Smooth muscle cell (in vitro differentiated cells): ENCODE measurements around the gene CERS1. TPM values are rescaled to one million over a fixed set of nuclear protein-coding genes. Genes with fewer than 3 reads are reported as not detected.

Experiments
- DNase-seq: peaks from one replicate; lab custom pipeline; 2025; ENCODE audit not compliant: unreplicated experiment; lab: John Stamatoyannopoulos, UW
- H2AFZ ChIP-seq: fragments of 200-600 bp; sonication (generic); 2 replicates; pipeline ENCODE4 v1.6.0; 2016; ENCODE audit warnings: antibody characterized with exemption, low read depth, mild to moderate bottlenecking
- H3F3A ChIP-seq: fragments of 200-600 bp; sonication (generic); 2 replicates; pipeline ENCODE4 v1.6.0; 2017; ENCODE audit warnings: antibody characterized with exemption, low read depth
- H3K27ac ChIP-seq: fragments of 200-600 bp; sonication (generic); 2 replicates; pipeline ENCODE4 v1.5.1; 2016; ENCODE audit warnings: low read depth, mild to moderate bottlenecking
- H3K27me3 ChIP-seq: fragments of 200-600 bp; sonication (generic); 2 replicates; pipeline ENCODE4 v1.6.1; 2016; ENCODE audit warnings: low read depth, mild to moderate bottlenecking
- H3K36me3 ChIP-seq: fragments of 200-600 bp; sonication (generic); 2 replicates; pipeline ENCODE4 v1.5.1; 2016; ENCODE audit warnings: low read depth
- H3K4me1 ChIP-seq: fragments of 200-600 bp; sonication (generic); 2 replicates; pipeline ENCODE4 v1.5.1; 2016; ENCODE audit warnings: low read depth
- H3K4me2 ChIP-seq: fragments of 200-600 bp; sonication (generic); 2 replicates; pipeline ENCODE4 v1.6.0; 2016; ENCODE audit warnings: mild to moderate bottlenecking
- H3K4me3 ChIP-seq: fragments of 200-600 bp; sonication (generic); 2 replicates; pipeline ENCODE4 v1.5.1; 2016; ENCODE audit warnings: mild to moderate bottlenecking
- H3K79me2 ChIP-seq: fragments of 200-600 bp; sonication (generic); 2 replicates; pipeline ENCODE4 v1.6.0; 2016; ENCODE audit warnings: low read depth, mild to moderate bottlenecking
- H3K9ac ChIP-seq: fragments of 200-600 bp; sonication (generic); 2 replicates; pipeline ENCODE4 v1.6.0; 2016; ENCODE audit warnings: low read depth
- H3K9me3 ChIP-seq: fragments of 200-600 bp; sonication (generic); replicated peaks from 2 replicates; pipeline ENCODE4 v1.5.1; 2016; ENCODE audit warnings: low read depth
- H4K20me1 ChIP-seq: fragments of 200-600 bp; sonication (generic); 2 replicates; pipeline ENCODE4 v1.6.0; 2016; ENCODE audit warnings: low read depth
- CTCF ChIP-seq: fragments of 200-600 bp; sonication (generic); IDR thresholded peaks from 2 replicates; pipeline ENCODE4 v1.5.1; 2017; ENCODE audit warnings: borderline replicate concordance, mild to moderate bottlenecking, antibody characterized with exemption; ENCODE audit not compliant: insufficient read depth, poor library complexity, severe bottlenecking
- WGBS: methylation state at CpG from one replicate; pipeline ENCODE4 v1.1.7; 2016; ENCODE audit warnings: low lambda C conversion rate; 5-methylcytosine and 5-hydroxymethylcytosine counted together
- polyA plus RNA-seq: library from polyadenylated mRNA; unstranded; fragments of >200 nt; fragmentation: Nextera tagmentation; extraction: Ambion mirVana; gene quantifications from 2 replicates; pipeline ENCODE4 v1.2.1, GENCODE V29; 2016
- total RNA-seq: library from RNA; depleted of rRNA; stranded (reverse); fragments of >200 nt; gene quantifications from 2 replicates; pipeline ENCODE4 v1.2.3, GENCODE V29; 2014

CERS1 gene
- total and polyA plus RNA-seq, 2 experiments from 2014 or later = 2.4 to 4.2 TPM

DNA sequence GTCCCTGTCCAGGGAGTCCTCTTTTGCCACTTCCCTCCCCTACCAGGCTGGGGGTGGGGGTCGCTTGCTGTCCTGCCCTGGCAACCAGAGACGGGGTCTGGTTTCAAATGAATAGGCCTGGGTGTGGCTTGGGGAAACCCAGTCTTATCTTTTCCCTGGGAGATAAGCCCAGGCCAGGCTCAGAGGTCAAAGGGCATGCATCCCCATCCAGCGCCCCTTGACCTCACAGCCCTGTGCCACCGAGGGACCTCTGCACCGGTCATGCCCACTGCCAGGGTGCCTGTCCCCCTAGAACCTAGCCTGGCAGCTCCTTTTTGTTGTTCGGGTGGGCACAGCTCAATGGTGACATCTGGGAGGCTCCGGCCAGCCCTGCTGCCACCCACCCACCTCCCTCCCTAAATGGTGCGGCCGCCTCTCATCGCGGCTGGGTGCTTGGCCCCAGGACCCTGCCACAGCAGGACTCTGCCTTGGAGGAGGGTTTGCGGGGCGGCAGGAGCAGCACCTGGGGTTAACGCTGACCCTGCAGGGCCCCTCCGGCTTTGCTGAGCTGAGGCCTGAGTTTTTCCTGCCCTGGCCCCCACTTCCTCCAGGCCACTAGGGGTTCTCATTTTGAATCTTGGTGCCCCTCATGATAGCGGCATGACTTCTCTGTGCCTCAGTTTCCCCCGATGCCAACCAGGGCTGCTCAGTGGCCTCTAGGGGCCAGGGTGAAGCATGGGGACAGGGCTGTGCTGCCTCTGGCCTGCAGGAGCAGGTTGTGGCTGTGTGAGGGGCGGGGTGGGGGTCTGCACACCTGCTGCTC lies 2.9 kb upstream of the CERS1 start:
- no peaks in the 10 kb centered on the region for H3K9me3 ChIP-seq
- no peaks in the 10 kb centered on the region for H3K36me3 ChIP-seq
- DNase-seq = no peak
- H3K4me3 ChIP-seq = no peak overlapping the region
- no peaks in the 10 kb centered on the region for H3F3A ChIP-seq
- H3K27ac ChIP-seq = no peak overlapping the region
- no peak overlapping the region for H3K9ac ChIP-seq
- WGBS = 84% methylated on average over 16 of the region's 18 CpGs
- no peak for TF ChIP-seq CTCF
- no peaks in the 10 kb centered on the region for H3K79me2 ChIP-seq
- no peaks in the 10 kb centered on the region for H3K27me3 ChIP-seq
- H3K4me2 ChIP-seq = no peak overlapping the region
- peaks cover 16% of the 10 kb centered on the region for H4K20me1 ChIP-seq
- no peak overlapping the region for H2AFZ ChIP-seq
- H3K4me1 ChIP-seq = peaks cover 9% of the 10 kb centered on the region

DNA sequence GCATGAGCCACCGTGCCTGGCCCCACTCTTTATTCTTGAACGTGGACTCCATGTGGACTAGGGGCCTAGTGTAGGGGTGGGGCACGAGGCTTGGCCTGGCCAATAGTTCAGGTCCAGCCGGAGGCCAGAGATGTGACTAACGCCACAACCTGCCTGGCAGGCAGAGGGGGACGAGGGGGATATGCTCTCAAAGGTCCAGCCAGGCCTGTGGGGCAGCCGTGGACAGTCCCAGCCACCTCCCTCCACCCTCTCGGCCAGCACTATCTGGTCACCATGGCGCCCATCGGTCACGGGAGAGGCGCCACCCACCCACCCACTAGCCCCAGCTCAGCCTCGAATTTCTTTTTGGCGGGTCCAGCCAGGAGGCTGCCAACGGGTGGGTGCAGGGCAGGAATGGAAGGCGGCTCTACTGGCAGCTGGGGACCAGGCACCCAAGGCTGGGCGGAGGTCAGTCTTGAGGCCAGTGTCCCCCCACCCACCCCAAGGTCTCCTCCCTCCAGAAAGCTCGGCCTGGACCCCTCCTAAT lies 2.2 kb upstream of the CERS1 start:
- H3K4me3 ChIP-seq = no peak overlapping the region
- no peak overlapping the region for H3K9ac ChIP-seq
- H4K20me1 ChIP-seq = peaks cover 16% of the 10 kb centered on the region
- no peaks in the 10 kb centered on the region for H3K9me3 ChIP-seq
- no peaks in the 10 kb centered on the region for H3K79me2 ChIP-seq
- no peak for TF ChIP-seq CTCF
- no peak overlapping the region for H3K27ac ChIP-seq
- H2AFZ ChIP-seq = no peak overlapping the region
- 64% methylated on average over 16 of the region's 18 CpGs for WGBS
- no peaks in the 10 kb centered on the region for H3F3A ChIP-seq
- no peak overlapping the region for H3K4me2 ChIP-seq
- DNase-seq = no peak
- peaks cover 9% of the 10 kb centered on the region for H3K4me1 ChIP-seq
- no peaks in the 10 kb centered on the region for H3K36me3 ChIP-seq
- H3K27me3 ChIP-seq = no peaks in the 10 kb centered on the region

DNA sequence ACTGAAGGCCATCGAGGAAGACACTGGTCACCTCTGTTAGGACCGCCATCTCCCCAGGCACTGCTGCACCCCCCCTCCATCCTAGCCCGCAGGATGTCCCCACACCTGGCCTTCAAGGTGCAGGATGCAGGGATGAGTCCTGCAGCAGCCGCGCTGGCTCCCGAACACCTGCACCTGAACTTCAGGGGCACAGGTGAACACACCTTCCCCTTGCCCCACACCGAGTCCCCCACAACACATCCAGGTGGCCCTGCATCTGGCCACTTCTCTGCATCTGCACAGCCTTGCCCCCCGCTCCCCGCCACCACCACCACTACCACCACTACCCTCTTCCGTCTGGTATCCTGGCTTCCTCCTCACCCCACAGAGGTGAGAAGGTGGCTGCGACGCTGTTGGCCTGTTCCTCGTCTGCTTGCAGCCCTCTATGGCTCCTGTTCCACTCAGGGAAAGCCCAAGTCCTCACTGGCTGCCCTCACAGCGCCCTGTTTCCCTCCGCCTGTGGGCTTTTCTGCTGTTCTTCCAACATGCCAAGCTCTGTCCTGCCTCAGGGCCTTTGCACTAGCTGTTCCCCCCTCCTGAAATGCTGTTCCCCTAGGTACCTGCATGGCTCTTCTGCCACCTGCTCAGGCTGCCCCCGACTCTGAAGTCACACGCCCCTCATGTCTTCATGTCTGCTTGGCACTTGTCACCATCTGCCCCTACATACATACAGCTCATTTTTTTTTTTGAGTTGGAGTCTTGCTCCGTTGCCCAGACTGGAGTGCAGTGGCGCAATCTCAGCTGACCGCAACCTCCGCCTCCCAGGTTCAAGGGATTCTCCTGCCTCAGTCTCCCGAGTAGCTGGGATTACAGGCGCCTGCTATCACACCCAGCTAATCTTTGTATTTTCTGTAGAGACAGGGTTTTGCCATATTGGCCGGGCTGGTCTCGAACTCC lies 1.4 kb upstream of the CERS1 start:
- H3K9me3 ChIP-seq = no peaks in the 10 kb centered on the region
- H3F3A ChIP-seq = no peaks in the 10 kb centered on the region
- 92% methylated on average over 25 of the region's 25 CpGs for WGBS
- H4K20me1 ChIP-seq = peaks cover 16% of the 10 kb centered on the region
- no peaks in the 10 kb centered on the region for H3K79me2 ChIP-seq
- no peak overlapping the region for H3K4me2 ChIP-seq
- no peaks in the 10 kb centered on the region for H3K27me3 ChIP-seq
- H3K36me3 ChIP-seq = no peaks in the 10 kb centered on the region
- H3K27ac ChIP-seq = no peak overlapping the region
- TF ChIP-seq CTCF = no peak
- no peak overlapping the region for H3K4me3 ChIP-seq
- DNase-seq = no peak
- H2AFZ ChIP-seq = no peak overlapping the region
- H3K9ac ChIP-seq = no peak overlapping the region
- peaks cover 9% of the 10 kb centered on the region for H3K4me1 ChIP-seq
